Umbilical cord (tissue), 2 donors: ENCODE results near the gene UCK2. TPM values are rescaled to one million over a fixed set of nuclear protein-coding genes. Genes with fewer than 3 reads are reported as not detected.
A peak's percentile ranks its signal among the peaks of the same experiment; 100 is the strongest.

Experiments used
- DNase-seq: peaks from one replicate; pipeline ENCODE4 v3.0.0-alpha.2; 2015; ENCODE audit warnings: low spot score
- total RNA-seq: library from RNA; depleted of rRNA; stranded (reverse); fragments of >200 nt; gene quantifications from one replicate; pipeline ENCODE4 v1.2.3, GENCODE V29; 2014; ENCODE audit warnings: low replicate concordance; ENCODE audit not compliant: insufficient read depth

The UCK2 gene
- total RNA-seq, 1 donor from 2014 or later: 27.4 TPM

GRCh38 chr1:165937829-165938228 lies 110.4 kb downstream of the UCK2 start:
- no peak for DNase-seq

GRCh38 chr1:165938844-165939243 lies 111.4 kb downstream of the UCK2 start:
- no peak for DNase-seq

GRCh38 chr1:165941531-165941930 lies 114.1 kb downstream of the UCK2 start:
- DNase-seq: no peak

GRCh38 chr1:165942062-165942461 lies 114.6 kb downstream of the UCK2 start:
- DNase-seq: no peak

- no peak for DNase-seq
Measured at GRCh38 chr1:165942927-165943597, 115.6 kb downstream of the UCK2 start.

- DNase-seq: no peak
Measured at GRCh38 chr1:165945911-165946310, 118.5 kb downstream of the UCK2 start.

- DNase-seq: no peak
Measured at GRCh38 chr1:165947797-165948455, 120.5 kb downstream of the UCK2 start.

GRCh38 chr1:165949335-165950130 lies 122.1 kb downstream of the UCK2 start:
- peak; percentile 18 for DNase-seq

- peak; percentile 2 for DNase-seq
Measured at GRCh38 chr1:165954940-165955339, 127.5 kb downstream of the UCK2 start.

GRCh38 chr1:165958306-165958705 lies 130.9 kb downstream of the UCK2 start:
- no peak for DNase-seq

GRCh38 chr1:165960136-165960535 lies 132.7 kb downstream of the UCK2 start:
- no peak for DNase-seq

GRCh38 chr1:165960881-165961280 lies 133.5 kb downstream of the UCK2 start:
- no peak for DNase-seq

Other genes starting within 250 kb of the UCK2 start
- gene MGST3, start 196.4 kb upstream of the UCK2 start, total RNA-seq: 145 TPM
- gene ALDH9A1, start 129.1 kb upstream of the UCK2 start, total RNA-seq: 64.8 TPM
- gene TMCO1, start 58.7 kb upstream of the UCK2 start, total RNA-seq: 64.5 TPM